Measurements from ENCODE around the gene ENO1.

The ENO1 gene

DNA sequence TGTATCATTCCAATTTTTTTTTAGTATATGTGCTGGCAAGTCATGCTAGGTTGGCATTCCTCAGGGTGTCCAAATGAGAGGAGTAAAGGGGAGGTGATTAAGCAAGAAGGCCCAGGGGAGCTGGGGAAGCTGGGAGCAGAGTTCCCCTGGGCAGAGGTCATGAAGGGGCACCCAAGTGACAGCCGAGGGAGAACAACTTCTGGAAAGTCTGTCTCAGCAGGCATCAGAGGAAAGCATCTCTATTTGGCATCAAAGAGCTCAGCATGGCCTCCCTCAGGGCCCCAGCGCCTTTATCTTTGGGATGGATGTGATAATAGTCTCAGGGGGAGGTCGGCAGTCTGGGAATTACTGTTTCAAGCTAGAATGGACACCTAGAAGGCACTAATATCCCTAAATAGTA is 5.0 kb upstream of the ENO1 start:
- DNase-seq (ENCODE audit: insufficient read length, low spot score): no peak
- no peak for FAIRE-seq
- TF ChIP-seq POLR2A (IDR thresholded peaks at IDR 0.05; ENCODE audit: low read depth, low read length): no peak

DNA sequence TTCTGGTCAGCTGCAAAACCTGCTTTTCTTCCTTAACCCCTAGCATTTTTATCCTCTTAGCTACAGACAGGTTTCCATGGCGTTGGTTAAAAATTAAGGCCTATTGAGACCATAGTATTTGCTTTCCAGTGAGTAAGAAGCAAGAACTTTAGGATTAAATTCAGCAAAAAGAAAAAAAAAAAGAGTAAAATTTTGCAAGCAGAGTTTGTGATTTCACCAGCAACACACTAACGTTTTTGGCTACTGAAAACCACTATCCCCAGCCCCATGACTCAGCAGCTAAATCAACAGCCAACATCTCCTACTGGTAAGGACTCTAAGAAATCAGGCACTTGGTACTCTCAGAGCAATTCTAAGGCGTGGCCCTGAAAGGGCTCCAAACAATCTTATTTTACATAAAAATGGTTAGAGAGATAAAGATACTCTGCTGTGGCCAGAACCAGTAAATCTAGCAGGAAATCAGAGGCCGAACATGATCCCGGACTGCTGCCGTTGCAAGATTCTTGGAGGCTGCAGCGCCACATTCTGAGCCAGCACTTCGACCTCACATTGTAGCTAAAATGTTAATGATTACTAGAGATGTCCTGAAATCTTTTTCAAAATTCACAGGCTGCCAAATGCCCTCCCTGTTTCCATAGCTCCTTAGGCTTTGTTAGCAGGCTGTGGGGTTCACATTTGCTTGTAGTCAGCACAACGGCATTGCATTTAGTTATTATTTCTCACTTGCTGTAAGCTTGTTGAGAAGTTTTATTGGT is 1.6 kb upstream of the ENO1 start:
- FAIRE-seq (peak; percentile 75), DNase-seq (ENCODE audit: insufficient read length, low spot score) (no peak)
- no peak for TF ChIP-seq POLR2A (IDR thresholded peaks at IDR 0.05; ENCODE audit: low read depth, low read length)

DNA sequence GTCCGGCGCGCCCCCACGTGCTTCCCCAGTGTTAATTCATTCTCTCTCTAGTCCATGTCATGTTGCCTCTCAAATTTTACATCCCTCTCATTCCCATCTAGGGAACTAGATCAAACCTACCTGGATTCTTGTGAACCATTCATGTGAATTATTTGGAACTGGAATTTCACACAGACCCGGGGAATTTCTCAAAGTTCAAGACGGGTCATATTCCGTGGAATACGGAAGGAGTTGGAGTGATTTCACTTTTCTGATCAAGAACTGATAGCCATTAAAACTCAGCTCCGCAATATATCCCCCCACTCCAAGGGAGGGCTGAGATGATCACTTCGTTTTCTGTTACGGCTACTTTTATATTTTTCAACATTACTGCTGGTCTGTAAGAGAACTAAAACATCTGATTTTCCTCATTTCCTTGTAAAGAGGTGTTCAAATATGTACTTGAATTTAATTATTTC is 1.0 kb upstream of the ENO1 start:
- no peak for DNase-seq (ENCODE audit: insufficient read length, low spot score)
- no peak for TF ChIP-seq POLR2A (IDR thresholded peaks at IDR 0.05; ENCODE audit: low read depth, low read length)
- FAIRE-seq: no peak

DNA sequence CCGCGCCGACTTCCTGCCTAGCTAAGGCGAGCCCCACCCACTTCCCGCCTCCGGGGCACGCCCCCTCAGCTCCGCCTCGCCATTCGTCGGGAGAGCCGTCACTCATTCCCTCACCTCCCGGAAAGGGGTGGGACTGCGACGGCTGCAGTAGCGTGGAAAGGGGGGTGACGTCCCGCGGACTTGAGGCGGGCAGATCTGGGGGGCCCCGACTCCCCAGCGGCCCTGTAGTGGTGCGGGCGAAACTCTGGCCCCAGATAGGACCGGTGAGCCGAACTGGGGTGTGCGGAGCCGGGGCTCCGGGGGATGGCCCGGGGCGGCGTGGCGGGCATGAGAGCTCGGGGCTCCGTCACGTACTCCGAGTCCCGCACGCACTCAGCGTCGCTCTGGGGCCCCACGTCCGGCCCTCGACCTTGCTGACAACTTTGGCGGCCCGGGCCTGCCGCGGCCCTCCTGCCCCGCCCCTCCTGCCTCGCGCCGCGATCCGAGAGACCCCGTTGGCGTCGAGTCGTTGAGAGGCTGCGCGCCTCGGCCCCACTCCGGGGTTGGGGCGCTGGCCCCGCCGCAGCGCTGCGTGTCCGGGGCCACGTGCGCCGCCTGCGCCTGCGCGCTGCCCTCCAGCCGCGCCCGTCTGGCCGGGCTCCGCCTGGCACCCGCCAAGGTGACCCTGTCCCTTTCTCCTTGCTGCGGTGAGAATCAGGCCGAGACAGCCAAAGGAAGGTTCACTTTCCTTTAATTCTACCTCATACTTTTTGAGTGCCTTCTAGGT is 395 bp upstream of the ENO1 start:
- DNase-seq (ENCODE audit: insufficient read length, low spot score) (peak; percentile 71), FAIRE-seq (no peak)
- TF ChIP-seq POLR2A (IDR thresholded peaks at IDR 0.05; ENCODE audit: low read depth, low read length): no peak

DNA sequence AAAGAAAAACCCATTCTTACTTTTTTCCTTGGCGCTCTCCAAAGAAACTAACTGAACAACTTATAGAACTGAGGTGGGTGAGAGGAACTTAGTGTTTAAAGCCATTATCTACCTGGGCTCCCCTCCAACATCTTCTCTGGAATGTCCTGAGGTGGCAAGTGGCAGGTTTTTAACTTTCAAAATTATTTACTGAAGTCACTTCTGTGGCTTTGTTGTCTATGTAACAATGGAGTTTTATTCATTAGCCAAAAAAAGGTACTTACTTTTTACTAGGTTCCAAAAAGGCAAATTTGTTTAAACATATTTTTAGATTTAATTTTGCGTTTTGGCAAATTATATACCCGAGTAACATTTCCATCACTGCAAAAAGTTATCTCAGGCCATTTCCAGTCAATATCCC is 2.4 kb downstream of the ENO1 start:
- DNase-seq (ENCODE audit: insufficient read length, low spot score): no peak
- TF ChIP-seq POLR2A (IDR thresholded peaks at IDR 0.05; ENCODE audit: low read depth, low read length): no peak
- FAIRE-seq: no peak

DNA sequence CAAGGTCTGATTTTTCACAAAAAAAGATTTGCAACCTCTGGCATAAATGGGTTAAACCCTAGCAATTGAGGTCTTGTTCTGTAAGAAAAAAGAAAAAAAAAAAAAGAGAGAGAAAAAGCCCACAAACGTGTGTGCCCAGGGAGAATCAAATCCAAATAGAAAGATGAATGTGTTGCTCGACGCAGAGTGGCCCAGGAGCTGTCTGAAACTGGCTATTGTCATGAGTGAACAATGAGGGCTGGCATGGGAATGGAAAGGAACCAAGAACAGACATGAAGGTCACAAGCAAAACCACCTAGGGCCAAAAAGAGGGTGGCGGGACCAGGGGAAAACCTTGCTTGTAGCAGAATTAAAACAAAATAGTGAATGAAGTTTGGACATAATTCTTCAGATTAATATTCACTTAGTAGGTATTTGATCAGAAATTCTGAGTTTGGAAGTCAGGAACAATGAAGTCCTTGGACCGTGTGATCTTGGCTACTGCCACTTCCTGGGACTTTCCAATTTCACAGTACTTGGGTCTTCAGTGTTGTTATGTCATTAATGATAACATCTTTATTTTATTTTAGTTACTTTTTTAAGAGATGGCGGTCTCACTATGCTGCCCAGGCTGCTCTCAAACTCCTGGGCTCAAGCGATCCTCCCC is 3.1 kb downstream of the ENO1 start:
- DNase-seq (ENCODE audit: insufficient read length, low spot score) (no peak), FAIRE-seq (no peak)
- TF ChIP-seq POLR2A (IDR thresholded peaks at IDR 0.05; ENCODE audit: low read depth, low read length): no peak

DNA sequence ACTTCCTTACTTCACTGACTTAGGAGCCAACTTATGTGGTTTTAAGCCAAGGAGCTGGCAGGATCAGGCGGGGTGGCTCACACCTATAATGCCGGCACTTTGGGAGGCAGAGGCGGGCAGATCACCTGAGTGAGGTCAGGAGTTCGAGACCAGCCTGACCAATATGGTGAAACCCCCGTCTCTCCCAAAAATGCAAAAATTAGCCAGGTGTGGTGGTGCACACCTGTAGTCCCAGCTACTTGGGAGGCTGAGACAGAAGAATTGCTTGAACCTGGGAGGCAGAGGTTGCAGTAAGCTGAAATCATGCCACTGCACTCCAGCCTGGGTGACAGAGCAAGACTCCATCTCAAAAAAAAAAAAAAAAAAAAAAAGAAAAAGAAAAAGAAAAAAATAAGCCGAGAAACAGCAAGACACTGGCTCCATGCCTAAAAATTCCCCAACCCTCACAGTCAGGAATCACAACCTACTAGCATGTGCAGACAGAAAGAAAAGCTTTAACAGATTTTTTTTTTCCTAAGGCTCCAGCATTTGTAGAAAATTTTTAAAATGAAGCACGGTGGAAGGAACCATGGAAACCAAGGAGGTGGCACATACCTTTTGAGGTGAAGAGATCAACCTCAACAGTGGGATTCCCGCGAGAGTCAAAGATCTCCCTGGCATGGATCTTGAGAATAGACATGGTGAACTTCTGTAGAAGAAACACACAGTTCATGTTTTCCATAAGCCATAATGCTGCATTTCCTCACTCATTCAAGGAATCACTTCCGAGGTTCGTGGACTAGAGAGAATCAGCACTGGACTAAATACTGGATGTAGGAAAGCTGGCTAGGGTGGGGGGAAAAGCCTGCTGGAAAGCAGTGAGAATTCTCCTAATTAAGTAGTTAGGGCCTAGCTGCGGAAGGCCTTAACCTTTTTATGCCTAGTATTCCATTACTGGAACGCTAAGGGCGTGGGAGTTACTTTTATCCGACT is 4.0 kb downstream of the ENO1 start:
- TF ChIP-seq POLR2A (IDR thresholded peaks at IDR 0.05; ENCODE audit: low read depth, low read length): no peak
- no peak for FAIRE-seq
- no peak for DNase-seq (ENCODE audit: insufficient read length, low spot score)

DNA sequence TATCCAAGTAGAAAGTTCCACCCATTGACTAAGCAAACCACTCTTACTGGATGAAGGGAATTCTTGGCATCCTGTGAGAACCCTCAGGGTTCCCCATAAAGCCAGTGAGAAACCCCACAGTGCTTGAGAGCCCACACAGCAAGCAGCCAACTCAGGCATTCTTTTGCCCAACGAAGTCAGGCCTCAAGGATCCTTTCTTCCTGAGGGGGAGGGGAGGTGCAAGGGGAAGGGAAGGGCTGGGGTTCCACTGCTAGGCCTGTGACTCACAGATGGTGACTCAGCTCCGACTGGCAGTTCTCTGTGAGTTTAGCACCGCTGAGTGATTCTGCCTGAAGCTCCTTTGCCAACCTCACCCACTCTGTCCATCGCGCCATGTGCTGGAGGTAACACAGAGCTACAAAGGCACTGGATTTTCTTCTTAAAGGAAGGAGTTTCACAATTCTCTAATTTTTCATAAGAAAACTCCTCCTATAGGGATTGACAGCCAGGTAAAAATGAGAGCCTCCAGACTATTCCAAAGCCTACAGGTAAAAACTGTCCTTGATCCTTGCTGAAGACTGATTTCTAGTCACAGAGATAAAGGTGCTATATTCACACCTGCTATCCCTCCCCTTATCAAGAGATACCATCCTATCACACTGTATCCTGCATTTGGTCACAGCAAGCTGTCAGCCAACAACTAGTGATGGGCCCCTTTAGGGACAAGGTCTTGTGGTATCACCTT is 4.8 kb downstream of the ENO1 start:
- peak; percentile 84 for FAIRE-seq
- peak; percentile 64 for DNase-seq (ENCODE audit: insufficient read length, low spot score)
- no peak for TF ChIP-seq POLR2A (IDR thresholded peaks at IDR 0.05; ENCODE audit: low read depth, low read length)

DNA sequence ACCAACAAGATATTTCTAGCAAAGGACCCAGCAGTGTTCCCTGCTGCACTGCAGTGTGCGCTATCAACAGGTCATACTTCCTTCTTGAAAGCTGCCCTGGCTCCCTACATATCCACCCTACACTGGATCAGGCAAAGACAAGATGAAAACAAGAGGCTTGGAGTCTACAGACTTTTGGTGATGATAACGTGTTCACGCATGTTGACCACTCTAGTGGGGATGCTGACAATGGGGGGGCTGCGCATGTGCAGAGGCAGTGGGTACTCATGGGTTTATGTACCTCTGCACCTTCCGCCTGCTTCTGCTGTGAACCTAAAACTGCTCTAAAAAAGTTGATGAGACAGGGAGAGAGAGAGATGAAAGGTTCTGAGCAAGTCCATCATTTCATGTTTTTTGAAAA is 5.5 kb downstream of the ENO1 start:
- no peak for DNase-seq (ENCODE audit: insufficient read length, low spot score)
- no peak for TF ChIP-seq POLR2A (IDR thresholded peaks at IDR 0.05; ENCODE audit: low read depth, low read length)
- no peak for FAIRE-seq

DNA sequence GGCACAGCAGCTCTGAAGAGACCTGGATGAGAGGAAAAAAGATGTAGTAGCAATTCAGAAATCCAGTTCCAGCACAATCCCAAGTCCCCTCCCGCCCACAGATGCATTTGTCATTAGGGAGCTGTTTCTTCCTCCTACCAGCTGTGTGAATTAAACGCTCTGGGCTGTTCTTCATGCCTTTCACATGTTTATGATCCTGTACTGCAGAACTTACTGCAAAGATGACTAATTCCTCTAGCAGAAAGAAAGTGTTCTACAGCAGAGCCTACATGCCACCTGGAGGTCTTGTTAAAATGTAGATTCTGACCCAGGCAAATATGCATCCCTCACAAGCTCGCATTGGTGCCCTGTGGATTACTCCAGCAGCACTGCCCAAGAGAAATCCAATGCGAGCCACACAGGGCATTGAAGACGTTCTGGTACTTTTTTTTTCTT is 6.5 kb downstream of the ENO1 start:
- no peak for FAIRE-seq
- no peak for TF ChIP-seq POLR2A (IDR thresholded peaks at IDR 0.05; ENCODE audit: low read depth, low read length)

DNA sequence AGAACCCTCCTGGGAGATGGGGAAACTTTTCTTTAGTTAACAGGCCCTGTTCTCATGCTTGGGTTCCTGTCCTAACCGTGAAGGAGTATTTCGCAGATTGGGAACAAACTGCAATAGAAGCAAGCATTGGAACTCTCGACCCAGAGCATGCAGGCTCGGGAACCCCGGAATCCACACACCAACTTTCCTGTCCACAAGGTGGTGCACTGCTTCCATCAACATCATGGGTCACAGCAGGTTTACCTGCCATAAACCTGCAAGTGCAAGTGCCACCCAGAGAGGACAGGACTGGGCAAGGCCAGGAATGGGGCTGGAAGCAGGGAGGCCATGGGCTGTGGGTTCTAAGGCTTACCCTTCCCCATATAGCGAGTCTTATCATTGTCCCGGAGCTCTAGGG is 6.9 kb downstream of the ENO1 start:
- no peak for TF ChIP-seq POLR2A (IDR thresholded peaks at IDR 0.05; ENCODE audit: low read depth, low read length)
- FAIRE-seq: no peak
- no peak for DNase-seq (ENCODE audit: insufficient read length, low spot score)

More for the DNA sequence above, 6.5 kb downstream of the ENO1 start:
- no peak for DNase-seq (ENCODE audit: insufficient read length, low spot score)

DNA sequence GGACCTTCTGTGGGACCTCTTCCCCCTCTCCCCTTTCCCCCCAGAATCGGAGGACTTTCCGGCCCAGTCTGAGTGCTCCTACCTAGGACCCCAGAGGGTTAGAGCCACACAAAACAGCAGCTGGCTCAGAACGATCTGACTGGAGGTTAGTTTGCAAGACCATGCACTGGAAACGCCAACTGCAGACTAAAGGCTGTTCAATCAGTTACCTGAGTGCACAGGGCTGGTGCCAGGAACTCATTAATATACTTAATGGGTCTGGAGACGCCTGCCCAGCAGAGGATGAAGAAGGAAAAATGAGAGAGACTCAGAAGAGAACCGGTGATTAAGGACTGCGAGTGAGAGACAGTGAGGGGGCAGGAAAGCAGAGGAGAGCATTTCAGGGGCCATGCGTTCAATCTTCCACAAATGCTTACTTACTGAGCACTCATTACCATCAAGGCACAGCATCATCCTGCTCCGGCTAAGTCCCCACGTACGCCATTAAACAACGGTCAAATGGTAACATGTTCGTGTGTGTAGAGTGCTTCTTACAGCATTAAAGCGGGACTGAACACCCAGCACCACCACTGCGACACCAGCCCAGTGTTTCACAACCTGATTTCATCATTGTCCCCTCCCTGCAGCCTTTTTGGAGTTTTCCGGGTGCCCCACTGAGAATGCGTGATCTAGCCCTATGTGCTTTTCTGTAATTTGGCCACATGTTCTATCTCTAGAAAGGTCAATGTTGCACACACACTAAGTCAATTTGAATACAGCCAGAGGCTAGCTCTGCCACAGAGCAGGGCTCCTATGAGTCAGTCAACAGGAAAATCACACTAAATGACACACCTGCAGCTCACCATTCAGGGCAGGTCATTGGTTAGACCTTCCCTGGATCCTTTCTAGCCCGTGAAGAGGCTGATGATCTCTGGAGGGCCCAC is 7.6 kb downstream of the ENO1 start:
- FAIRE-seq (no peak), DNase-seq (ENCODE audit: insufficient read length, low spot score) (no peak)
- no peak for TF ChIP-seq POLR2A (IDR thresholded peaks at IDR 0.05; ENCODE audit: low read depth, low read length)

All from H54 (cell line).